M059J (cell line): ENCODE results near the gene TCN2. TPM values are rescaled to one million over a fixed set of nuclear protein-coding genes. Genes with fewer than 3 reads are reported as not detected.

Source experiments
- total RNA-seq: library from RNA; depleted of rRNA; stranded (reverse); fragments of >200 nt; shearing (Covaris generic); gene quantifications from 2 replicates; pipeline ENCODE4 v1.2.3, GENCODE V29; 2014; rRNA removed

Gene TCN2
- total RNA-seq, 1 experiment from 2014 or later: 5.8 TPM

Other genes starting within 250 kb of the TCN2 start
- 15.1 and 17.4 TPM in 2 replicates for gene RNF215, start 219.8 kb upstream of the TCN2 start, total RNA-seq
- gene SEC14L2, start 210.2 kb upstream of the TCN2 start, total RNA-seq: 15.1 and 31.3 TPM in 2 replicates
- 10.0 and 12.1 TPM in 2 replicates for gene MTFP1, start 181.4 kb upstream of the TCN2 start, total RNA-seq
- gene SEC14L3, start 135.2 kb upstream of the TCN2 start, total RNA-seq: not detected in 2 replicates
- gene SEC14L4, start 101.5 kb upstream of the TCN2 start, total RNA-seq: not detected in 2 replicates
- gene SEC14L6, start 60.4 kb upstream of the TCN2 start, total RNA-seq: not detected in 2 replicates
- gene GAL3ST1, start 32.5 kb upstream of the TCN2 start, total RNA-seq: not detected in 2 replicates
- 53.1 and 57.9 TPM in 2 replicates for gene PES1, start 15.3 kb upstream of the TCN2 start, total RNA-seq
- gene SLC35E4, start 28.6 kb downstream of the TCN2 start, total RNA-seq: 7.6 and 9.0 TPM in 2 replicates
- 3.8 and 4.6 TPM in 2 replicates for gene DUSP18, start 60.7 kb downstream of the TCN2 start, total RNA-seq
- gene OSBP2, start 87.7 kb downstream of the TCN2 start, total RNA-seq: 1.3 and 2.7 TPM in 2 replicates